Gastrocnemius medialis (tissue), 4 donors: ENCODE measurements around the gene GPLD1. TPM values are rescaled to one million over a fixed set of nuclear protein-coding genes. Genes with fewer than 3 reads are reported as not detected.

Experiments
- ATAC-seq, 2 donors: fragments of 150-250 bp; one replicate each; pipeline ENCODE4 v1.9.1; 2016
- DNase-seq, 2 donors: peaks; one replicate each; pipeline ENCODE4 v3.0.0-alpha.2; 2019
- H3K27ac ChIP-seq, 4 donors: fragments of 200-600 bp; sonication (generic); 1 replicate in 1 of 4; 2 replicates in 3 of 4; pipeline ENCODE4 v1.5.1; 2016 to 2018; ENCODE audit warnings: mild to moderate bottlenecking in 2 of 4, moderate library complexity in 1 of 4
- H3K27me3 ChIP-seq, 3 donors: fragments of 200-600 bp; sonication (generic) in 2 of 3; 1 replicate in 1 of 3; 2 replicates in 2 of 3; pipeline versions ENCODE4 v1.5.1 to v1.6.0; 2016 to 2019; ENCODE audit warnings: mild to moderate bottlenecking in 1 of 3, moderate library complexity in 1 of 3
- H3K36me3 ChIP-seq, 2 donors: fragments of 200-600 bp; sonication (generic) in 1 of 2; one replicate each; pipeline ENCODE4 v1.5.1; 2017 to 2018
- H3K4me1 ChIP-seq, 2 donors: fragments of 200-600 bp; sonication (generic) in 1 of 2; one replicate each; pipeline ENCODE4 v1.5.1; 2016 to 2017; ENCODE audit warnings: mild to moderate bottlenecking in 2 of 2
- H3K4me3 ChIP-seq, 4 donors: fragments of 200-600 bp; sonication (generic) in 3 of 4; 1 replicate in 1 of 4; 2 replicates in 3 of 4; pipeline ENCODE4 v1.5.1; 2016 to 2019; ENCODE audit warnings: mild to moderate bottlenecking in 2 of 4
- H3K9me3 ChIP-seq, 3 donors: fragments of 200-600 bp; sonication (generic) in 2 of 3; 1 replicate in 1 of 3; 2 replicates in 2 of 3; pipeline ENCODE4 v1.5.1; 2016 to 2019
- CTCF ChIP-seq, 5 experiments: fragments of 450-650 bp in 3 of 5; fragments of 200-600 bp in 2 of 5; sonication (generic) in 2 of 5; IDR thresholded peaks in 4 of 5; conservative IDR thresholded peaks in 1 of 5; 1 replicate in 4 of 5; 2 replicates in 1 of 5; pipeline ENCODE4 v1.5.1; 2016 to 2019; ENCODE audit warnings: antibody characterized with exemption in 5 of 5, mild to moderate bottlenecking in 3 of 5, moderate library complexity in 3 of 5
- POLR2A ChIP-seq, 2 donors: fragments of 450-650 bp; IDR thresholded peaks; one replicate each; pipeline ENCODE4 v1.6.1; 2017; ENCODE audit warnings: antibody characterized with exemption in 2 of 2, mild to moderate bottlenecking in 2 of 2, moderate library complexity in 2 of 2
- in situ Hi-C, 4 donors: fragments of 200-750 bp; cut with MboI; loops; one replicate each; pipeline versions ENCODE4 v1.15.0 to v1.8.0; 2017; ENCODE audit warnings: low sequenced_read_pairs in 4 of 4
- intact Hi-C: fragments of 100-400 bp; cut with DNase I; formaldehyde crosslinking; loops from one replicate; pipeline ENCODE4 v1.15.1; 2023; ENCODE audit warnings: low total_unique reads
- total RNA-seq, 4 donors: library from RNA; depleted of rRNA; stranded (reverse); fragments of >200 nt; gene quantifications; one replicate each; pipeline versions ENCODE4 v1.1.0 to v1.2.3, GENCODE V29; 2016

Gene GPLD1
- total RNA-seq, 4 donors from 2014 or later = 0.07 to 1.2 (median 0.28) TPM

- ATAC-seq = no peak
- no peaks in the 10 kb centered on the region for H3K9me3 ChIP-seq
- in situ Hi-C loops = no loop called here
Observed at GRCh38 chr6:24493945-24494820, 4.8 kb upstream of the GPLD1 start.

GRCh38 chr6:24492475-24492874, 3.1 kb upstream of the GPLD1 start:
- Histone ChIP-seq H3K4me3 (no peak overlapping the region), H3K27me3 (no peaks in the 10 kb centered on the region), H3K9me3 (no peaks in the 10 kb centered on the region), H3K27ac (no peak overlapping the region), H3K4me1 (peaks cover 26 to 33% of the 10 kb centered on the region in 2 donors), H3K36me3 (no peaks in the 10 kb centered on the region)
- intact Hi-C loops (loop anchor here (5.0 kb wide), 1 partner anchor 225 kb away; the partner anchor contains the start of gene C6orf62), in situ Hi-C loops (no loop called here)
- DNase-seq (no peak), ATAC-seq (no peak)
- no peak for TF ChIP-seq POLR2A (IDR thresholded peaks at IDR 0.05)
- no peak for TF ChIP-seq CTCF (IDR thresholded peaks at IDR 0.05 in 4 of 5, conservative IDR thresholded peaks at IDR 0.05 in 1 of 5)

More at GRCh38 chr6:24493945-24494820, 4.8 kb upstream of the GPLD1 start:
- no peaks in the 10 kb centered on the region for H3K27me3 ChIP-seq
- TF ChIP-seq POLR2A (IDR thresholded peaks at IDR 0.05) (no peak), CTCF (IDR thresholded peaks at IDR 0.05 in 4 of 5, conservative IDR thresholded peaks at IDR 0.05 in 1 of 5) (no peak)
- no peaks in the 10 kb centered on the region for H3K36me3 ChIP-seq
- DNase-seq = no peak
- intact Hi-C loops = loop anchor here (5.0 kb wide), 1 partner anchor 223 kb away; the partner anchor contains the start of gene C6orf62
- H3K4me1 ChIP-seq = peaks cover 23 to 33% of the 10 kb centered on the region in 2 donors
- peak overlapping the region; percentile 68 to 78 (median 73) for H3K4me3 ChIP-seq
- peak overlapping the region; percentile 82 to 90 (median 87) for H3K27ac ChIP-seq

- ATAC-seq = no peak
- TF ChIP-seq POLR2A (IDR thresholded peaks at IDR 0.05) = no peak
- TF ChIP-seq CTCF (IDR thresholded peaks at IDR 0.05 in 4 of 5, conservative IDR thresholded peaks at IDR 0.05 in 1 of 5) = no peak
- no peak for DNase-seq
- no peaks in the 10 kb centered on the region for H3K27me3 ChIP-seq
- H3K4me3 ChIP-seq = no peak overlapping the region
- H3K27ac ChIP-seq = peak overlapping the region in 1 of 4 donors; percentile 73
- H3K36me3 ChIP-seq = no peaks in the 10 kb centered on the region
- intact Hi-C loops = loop anchor here (5.0 kb wide), 1 partner anchor 226 kb away; the partner anchor contains the start of gene C6orf62
- H3K9me3 ChIP-seq = no peaks in the 10 kb centered on the region
- in situ Hi-C loops = no loop called here
- peaks cover 25 to 33% of the 10 kb centered on the region in 2 donors for H3K4me1 ChIP-seq
Observed at GRCh38 chr6:24490948-24491347, 1.6 kb upstream of the GPLD1 start.

GRCh38 chr6:24489881-24490280, 503 bp upstream of the GPLD1 start:
- no peaks in the 10 kb centered on the region for H3K36me3 ChIP-seq
- DNase-seq (peak; percentile 55 to 56), ATAC-seq (peak; percentile 94 to 96)
- no peaks in the 10 kb centered on the region for H3K27me3 ChIP-seq
- in situ Hi-C loops (no loop called here), intact Hi-C loops (loop anchor here (5.0 kb wide), 1 partner anchor 227 kb away; the partner anchor contains the start of gene C6orf62)
- peak overlapping the region in 3 of 4 donors; percentile 40 to 73 (median 42) for H3K27ac ChIP-seq
- H3K4me3 ChIP-seq = no peak overlapping the region
- no peaks in the 10 kb centered on the region for H3K9me3 ChIP-seq
- no peak for TF ChIP-seq CTCF (IDR thresholded peaks at IDR 0.05 in 4 of 5, conservative IDR thresholded peaks at IDR 0.05 in 1 of 5)
- TF ChIP-seq POLR2A (IDR thresholded peaks at IDR 0.05) = no peak
- peaks cover 21 to 26% of the 10 kb centered on the region in 2 donors for H3K4me1 ChIP-seq
